WTC11 (cell line): ENCODE results near the gene RARB. TPM values are rescaled to one million over a fixed set of nuclear protein-coding genes. Genes with fewer than 3 reads are reported as not detected.

Source experiments
- ATAC-seq: fragments of 200-7000 bp; cut with Tn5 transposase; 2 replicates; pipeline ENCODE4 v1.10.0; 2021; ENCODE audit warnings: mild to moderate bottlenecking, moderate library complexity
- CTCF ChIA-PET: fragments of 300-600 bp; sonication (Branson Sonifier 250); formaldehyde crosslinking; loops from one replicate; lab custom pipeline; 2021; ENCODE audit warnings: antibody characterized with exemption; lab: Charles Lee
- POLR2A ChIA-PET: fragments of 350-600 bp; sonication (Branson Sonifier 250); formaldehyde crosslinking; loops from one replicate; lab custom pipeline; 2021; ENCODE audit warnings: antibody characterized with exemption; lab: Charles Lee
- DNase-seq: peaks from one replicate; pipeline ENCODE4 v3.0.0; 2021; ENCODE audit warnings: low spot score
- H3K27ac Mint-ChIP-seq: 2 replicates; pipeline ENCODE4 v1.8.0; 2021; ENCODE audit warnings: mixed read lengths
- H3K27me3 Mint-ChIP-seq: 2 replicates; pipeline ENCODE4 v1.8.0; 2021; ENCODE audit warnings: low read depth, mild to moderate bottlenecking, moderate library complexity, mixed read lengths
- H3K36me3 Mint-ChIP-seq: 2 replicates; pipeline ENCODE4 v1.8.0; 2021; ENCODE audit warnings: mixed read lengths
- H3K4me1 Mint-ChIP-seq: 2 replicates; pipeline ENCODE4 v1.8.0; 2022; ENCODE audit warnings: mixed read lengths
- H3K4me3 Mint-ChIP-seq: 2 replicates; pipeline ENCODE4 v1.8.0; 2021; ENCODE audit warnings: mild to moderate bottlenecking, moderate library complexity, mixed read lengths
- H3K9me3 Mint-ChIP-seq: 2 replicates; pipeline ENCODE4 v1.8.0; 2021; ENCODE audit warnings: mixed read lengths
- ATF1 ChIP-seq: sonication (generic); formaldehyde crosslinking; IDR thresholded peaks from 2 replicates; pipeline ENCODE4 v1.8.1; 2023; ENCODE audit warnings: mild to moderate bottlenecking, moderate library complexity, missing genetic modification reagents
- CREB1 ChIP-seq: sonication (generic); formaldehyde crosslinking; IDR thresholded peaks from 2 replicates; pipeline ENCODE4 v1.8.0; 2023; ENCODE audit warnings: mild to moderate bottlenecking, missing genetic modification reagents
- ELF4 ChIP-seq: sonication (generic); formaldehyde crosslinking; IDR thresholded peaks from 2 replicates; pipeline ENCODE4 v1.8.1; 2022; ENCODE audit warnings: low read depth, mild to moderate bottlenecking, moderate library complexity, missing genetic modification reagents
- FOXJ3 ChIP-seq: sonication (generic); formaldehyde crosslinking; IDR thresholded peaks from 2 replicates; pipeline ENCODE4 v1.9.0; 2021; ENCODE audit warnings: missing genetic modification reagents, mild to moderate bottlenecking, borderline replicate concordance
- HMGA2 ChIP-seq: fragments of 250-450 bp; sonication (Bioruptor Pico); IDR thresholded peaks from 2 replicates; pipeline ENCODE4 v1.4.0; 2021; ENCODE audit warnings: mild to moderate bottlenecking, moderate library complexity
- JAZF1 ChIP-seq: fragments of 250-450 bp; sonication (Bioruptor Pico); IDR thresholded peaks from 2 replicates; pipeline ENCODE4 v1.9.0; 2021; ENCODE audit warnings: moderate library complexity, mild to moderate bottlenecking, inconsistent platforms
- MYBL2 ChIP-seq: sonication (generic); formaldehyde crosslinking; IDR thresholded peaks from 2 replicates; pipeline ENCODE4 v1.8.1; 2023; ENCODE audit warnings: mild to moderate bottlenecking, moderate library complexity, missing genetic modification reagents
- PRRX2 ChIP-seq: fragments of 250-450 bp; sonication (Bioruptor Pico); IDR thresholded peaks from 2 replicates; pipeline ENCODE4 v1.8.0; 2021; ENCODE audit warnings: mild to moderate bottlenecking
- SMAD3 ChIP-seq: sonication (generic); formaldehyde crosslinking; IDR thresholded peaks from 2 replicates; pipeline ENCODE4 v1.8.0; 2022; ENCODE audit warnings: missing genetic modification reagents, mild to moderate bottlenecking, borderline replicate concordance
- TP53 ChIP-seq: sonication (generic); formaldehyde crosslinking; IDR thresholded peaks from 2 replicates; pipeline ENCODE4 v1.8.1; 2023; ENCODE audit warnings: mild to moderate bottlenecking, missing genetic modification reagents
- ZNF121 ChIP-seq: sonication (generic); formaldehyde crosslinking; IDR thresholded peaks from 2 replicates; pipeline ENCODE4 v1.8.0; 2023; ENCODE audit warnings: missing genetic modification reagents
- ZNF219 ChIP-seq: sonication (generic); formaldehyde crosslinking; IDR thresholded peaks from 2 replicates; pipeline ENCODE4 v1.8.0; 2023; ENCODE audit warnings: missing genetic modification reagents, mild to moderate bottlenecking, borderline replicate concordance
- ZNF317 ChIP-seq: sonication (generic); formaldehyde crosslinking; IDR thresholded peaks from 2 replicates; pipeline ENCODE4 v1.8.1; 2023; ENCODE audit warnings: low read depth, mild to moderate bottlenecking, moderate library complexity, missing genetic modification reagents, borderline replicate concordance
- total RNA-seq: library from RNA; stranded (reverse); gene quantifications from 3 replicates; pipeline ENCODE4 v1.2.3, GENCODE V29; 2021
- TF ChIP-seq, protein P1 (sequence below): fragments of 250-450 bp; sonication (Bioruptor Pico); IDR thresholded peaks from 2 replicates; pipeline ENCODE4 v1.9.0; 2021; ENCODE audit warnings: mild to moderate bottlenecking
- TF ChIP-seq, protein P2 (sequence below): fragments of 250-450 bp; sonication (Bioruptor Pico); IDR thresholded peaks from 2 replicates; pipeline ENCODE4 v1.8.0; 2021; ENCODE audit warnings: mild to moderate bottlenecking
- TF ChIP-seq, protein P3 (sequence below): sonication (generic); formaldehyde crosslinking; IDR thresholded peaks from 2 replicates; pipeline ENCODE4 v1.8.0; 2023; ENCODE audit warnings: mild to moderate bottlenecking, missing genetic modification reagents
- TF ChIP-seq, protein P4 (sequence below): sonication (generic); formaldehyde crosslinking; IDR thresholded peaks from 2 replicates; pipeline ENCODE4 v1.8.1; 2023; ENCODE audit warnings: mild to moderate bottlenecking, missing genetic modification reagents
- TF ChIP-seq, protein P5 (sequence below): fragments of 200-600 bp; IDR thresholded peaks from 2 replicates; pipeline ENCODE4 v1.8.0; 2022; ENCODE audit warnings: antibody characterized with exemption
- TF ChIP-seq, protein P6 (sequence below): sonication (generic); formaldehyde crosslinking; IDR thresholded peaks from 2 replicates; pipeline ENCODE4 v1.8.1; 2023; ENCODE audit warnings: mild to moderate bottlenecking, missing genetic modification reagents

RARB gene
- total RNA-seq, 1 experiment from 2014 or later = not detected

DNA sequence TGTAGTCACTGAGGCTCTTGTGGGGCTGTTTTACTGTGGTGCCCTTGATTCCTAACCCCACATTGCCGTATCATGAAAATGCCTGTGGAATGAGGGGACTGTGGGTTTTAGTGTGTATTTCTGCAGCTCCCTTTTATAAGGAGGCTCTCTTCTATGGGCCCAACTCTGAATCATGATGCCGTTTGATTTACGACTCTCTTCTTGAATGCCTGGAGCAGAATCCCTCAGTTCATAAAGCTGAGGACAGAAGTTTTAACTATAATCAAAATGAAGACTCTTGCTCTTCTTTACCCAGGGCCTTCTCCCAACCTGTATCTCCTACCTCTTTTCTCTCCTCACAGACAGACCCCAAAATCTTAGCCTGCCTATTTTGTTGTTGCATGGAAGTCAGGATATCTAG, 109.5 kb downstream of the RARB start (continued):
- TF ChIP-seq, protein P1, sequence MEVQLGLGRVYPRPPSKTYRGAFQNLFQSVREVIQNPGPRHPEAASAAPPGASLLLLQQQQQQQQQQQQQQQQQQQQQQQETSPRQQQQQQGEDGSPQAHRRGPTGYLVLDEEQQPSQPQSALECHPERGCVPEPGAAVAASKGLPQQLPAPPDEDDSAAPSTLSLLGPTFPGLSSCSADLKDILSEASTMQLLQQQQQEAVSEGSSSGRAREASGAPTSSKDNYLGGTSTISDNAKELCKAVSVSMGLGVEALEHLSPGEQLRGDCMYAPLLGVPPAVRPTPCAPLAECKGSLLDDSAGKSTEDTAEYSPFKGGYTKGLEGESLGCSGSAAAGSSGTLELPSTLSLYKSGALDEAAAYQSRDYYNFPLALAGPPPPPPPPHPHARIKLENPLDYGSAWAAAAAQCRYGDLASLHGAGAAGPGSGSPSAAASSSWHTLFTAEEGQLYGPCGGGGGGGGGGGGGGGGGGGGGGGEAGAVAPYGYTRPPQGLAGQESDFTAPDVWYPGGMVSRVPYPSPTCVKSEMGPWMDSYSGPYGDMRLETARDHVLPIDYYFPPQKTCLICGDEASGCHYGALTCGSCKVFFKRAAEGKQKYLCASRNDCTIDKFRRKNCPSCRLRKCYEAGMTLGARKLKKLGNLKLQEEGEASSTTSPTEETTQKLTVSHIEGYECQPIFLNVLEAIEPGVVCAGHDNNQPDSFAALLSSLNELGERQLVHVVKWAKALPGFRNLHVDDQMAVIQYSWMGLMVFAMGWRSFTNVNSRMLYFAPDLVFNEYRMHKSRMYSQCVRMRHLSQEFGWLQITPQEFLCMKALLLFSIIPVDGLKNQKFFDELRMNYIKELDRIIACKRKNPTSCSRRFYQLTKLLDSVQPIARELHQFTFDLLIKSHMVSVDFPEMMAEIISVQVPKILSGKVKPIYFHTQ = no peak
- no peak for TF ChIP-seq MYBL2 (CRISPR knock-in tag)
- no peak for TF ChIP-seq FOXJ3 (CRISPR knock-in tag)
- no peak for TF ChIP-seq TP53 (CRISPR knock-in tag)
- TF ChIP-seq ZNF317 (CRISPR knock-in tag) = no peak
- TF ChIP-seq ZNF219 = no peak
- no peak for TF ChIP-seq HMGA2 (CRISPR knock-in tag)
- TF ChIP-seq, protein P2, sequence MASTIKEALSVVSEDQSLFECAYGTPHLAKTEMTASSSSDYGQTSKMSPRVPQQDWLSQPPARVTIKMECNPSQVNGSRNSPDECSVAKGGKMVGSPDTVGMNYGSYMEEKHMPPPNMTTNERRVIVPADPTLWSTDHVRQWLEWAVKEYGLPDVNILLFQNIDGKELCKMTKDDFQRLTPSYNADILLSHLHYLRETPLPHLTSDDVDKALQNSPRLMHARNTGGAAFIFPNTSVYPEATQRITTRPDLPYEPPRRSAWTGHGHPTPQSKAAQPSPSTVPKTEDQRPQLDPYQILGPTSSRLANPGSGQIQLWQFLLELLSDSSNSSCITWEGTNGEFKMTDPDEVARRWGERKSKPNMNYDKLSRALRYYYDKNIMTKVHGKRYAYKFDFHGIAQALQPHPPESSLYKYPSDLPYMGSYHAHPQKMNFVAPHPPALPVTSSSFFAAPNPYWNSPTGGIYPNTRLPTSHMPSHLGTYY (CRISPR knock-in tag) = no peak

DNA sequence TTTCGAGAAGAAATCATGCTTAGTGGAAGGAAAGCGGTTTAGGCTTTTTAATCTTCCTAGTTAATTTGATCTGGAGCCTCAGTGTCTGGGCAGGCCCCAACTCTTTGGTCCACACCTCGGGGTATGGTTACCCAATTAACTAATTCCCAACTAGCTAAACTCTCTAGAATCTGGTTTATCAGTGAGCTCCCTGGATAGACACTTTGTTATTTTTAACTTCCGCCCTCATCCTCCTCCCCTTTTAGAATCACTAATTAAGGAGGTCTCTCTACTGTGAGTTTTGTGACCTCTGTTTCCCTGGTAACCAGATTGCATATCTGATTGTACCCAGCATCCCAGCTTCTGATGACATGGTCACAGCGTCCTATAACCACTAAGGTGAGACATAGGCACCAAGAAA, 112.2 kb downstream of the RARB start:
- ATAC-seq = no peak
- no peak overlapping the region for H3K4me3 Mint-ChIP-seq
- no peaks in the 10 kb centered on the region for H3K27me3 Mint-ChIP-seq
- H3K4me1 Mint-ChIP-seq = no peaks in the 10 kb centered on the region
- POLR2A ChIA-PET = no interaction called here
- DNase-seq = no peak
- no peaks in the 10 kb centered on the region for H3K9me3 Mint-ChIP-seq
- CTCF ChIA-PET = interaction anchor here (1.7 kb wide), 1 partner anchor 7 kb away, joined by 5 read pairs; no protein-coding TSS in a partner anchor
- H3K36me3 Mint-ChIP-seq = no peaks in the 10 kb centered on the region
- H3K27ac Mint-ChIP-seq = no peak overlapping the region
- TF ChIP-seq ATF1 (CRISPR knock-in tag) (no peak), SMAD3 (no peak), JAZF1 (CRISPR knock-in tag) (no peak), PRRX2 (CRISPR knock-in tag) (no peak), TP53 (CRISPR knock-in tag) (no peak), ELF4 (CRISPR knock-in tag) (no peak), CREB1 (CRISPR knock-in tag) (no peak), ZNF121 (CRISPR knock-in tag) (no peak)
- TF ChIP-seq, protein P3, sequence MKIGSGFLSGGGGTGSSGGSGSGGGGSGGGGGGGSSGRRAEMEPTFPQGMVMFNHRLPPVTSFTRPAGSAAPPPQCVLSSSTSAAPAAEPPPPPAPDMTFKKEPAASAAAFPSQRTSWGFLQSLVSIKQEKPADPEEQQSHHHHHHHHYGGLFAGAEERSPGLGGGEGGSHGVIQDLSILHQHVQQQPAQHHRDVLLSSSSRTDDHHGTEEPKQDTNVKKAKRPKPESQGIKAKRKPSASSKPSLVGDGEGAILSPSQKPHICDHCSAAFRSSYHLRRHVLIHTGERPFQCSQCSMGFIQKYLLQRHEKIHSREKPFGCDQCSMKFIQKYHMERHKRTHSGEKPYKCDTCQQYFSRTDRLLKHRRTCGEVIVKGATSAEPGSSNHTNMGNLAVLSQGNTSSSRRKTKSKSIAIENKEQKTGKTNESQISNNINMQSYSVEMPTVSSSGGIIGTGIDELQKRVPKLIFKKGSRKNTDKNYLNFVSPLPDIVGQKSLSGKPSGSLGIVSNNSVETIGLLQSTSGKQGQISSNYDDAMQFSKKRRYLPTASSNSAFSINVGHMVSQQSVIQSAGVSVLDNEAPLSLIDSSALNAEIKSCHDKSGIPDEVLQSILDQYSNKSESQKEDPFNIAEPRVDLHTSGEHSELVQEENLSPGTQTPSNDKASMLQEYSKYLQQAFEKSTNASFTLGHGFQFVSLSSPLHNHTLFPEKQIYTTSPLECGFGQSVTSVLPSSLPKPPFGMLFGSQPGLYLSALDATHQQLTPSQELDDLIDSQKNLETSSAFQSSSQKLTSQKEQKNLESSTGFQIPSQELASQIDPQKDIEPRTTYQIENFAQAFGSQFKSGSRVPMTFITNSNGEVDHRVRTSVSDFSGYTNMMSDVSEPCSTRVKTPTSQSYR (CRISPR knock-in tag) = no peak
- TF ChIP-seq, protein P4, sequence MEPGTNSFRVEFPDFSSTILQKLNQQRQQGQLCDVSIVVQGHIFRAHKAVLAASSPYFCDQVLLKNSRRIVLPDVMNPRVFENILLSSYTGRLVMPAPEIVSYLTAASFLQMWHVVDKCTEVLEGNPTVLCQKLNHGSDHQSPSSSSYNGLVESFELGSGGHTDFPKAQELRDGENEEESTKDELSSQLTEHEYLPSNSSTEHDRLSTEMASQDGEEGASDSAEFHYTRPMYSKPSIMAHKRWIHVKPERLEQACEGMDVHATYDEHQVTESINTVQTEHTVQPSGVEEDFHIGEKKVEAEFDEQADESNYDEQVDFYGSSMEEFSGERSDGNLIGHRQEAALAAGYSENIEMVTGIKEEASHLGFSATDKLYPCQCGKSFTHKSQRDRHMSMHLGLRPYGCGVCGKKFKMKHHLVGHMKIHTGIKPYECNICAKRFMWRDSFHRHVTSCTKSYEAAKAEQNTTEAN (CRISPR knock-in tag) = no peak
- TF ChIP-seq, protein P5, sequence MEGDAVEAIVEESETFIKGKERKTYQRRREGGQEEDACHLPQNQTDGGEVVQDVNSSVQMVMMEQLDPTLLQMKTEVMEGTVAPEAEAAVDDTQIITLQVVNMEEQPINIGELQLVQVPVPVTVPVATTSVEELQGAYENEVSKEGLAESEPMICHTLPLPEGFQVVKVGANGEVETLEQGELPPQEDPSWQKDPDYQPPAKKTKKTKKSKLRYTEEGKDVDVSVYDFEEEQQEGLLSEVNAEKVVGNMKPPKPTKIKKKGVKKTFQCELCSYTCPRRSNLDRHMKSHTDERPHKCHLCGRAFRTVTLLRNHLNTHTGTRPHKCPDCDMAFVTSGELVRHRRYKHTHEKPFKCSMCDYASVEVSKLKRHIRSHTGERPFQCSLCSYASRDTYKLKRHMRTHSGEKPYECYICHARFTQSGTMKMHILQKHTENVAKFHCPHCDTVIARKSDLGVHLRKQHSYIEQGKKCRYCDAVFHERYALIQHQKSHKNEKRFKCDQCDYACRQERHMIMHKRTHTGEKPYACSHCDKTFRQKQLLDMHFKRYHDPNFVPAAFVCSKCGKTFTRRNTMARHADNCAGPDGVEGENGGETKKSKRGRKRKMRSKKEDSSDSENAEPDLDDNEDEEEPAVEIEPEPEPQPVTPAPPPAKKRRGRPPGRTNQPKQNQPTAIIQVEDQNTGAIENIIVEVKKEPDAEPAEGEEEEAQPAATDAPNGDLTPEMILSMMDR = no peak
- TF ChIP-seq, protein P1 = no peak
- TF ChIP-seq, protein P6, sequence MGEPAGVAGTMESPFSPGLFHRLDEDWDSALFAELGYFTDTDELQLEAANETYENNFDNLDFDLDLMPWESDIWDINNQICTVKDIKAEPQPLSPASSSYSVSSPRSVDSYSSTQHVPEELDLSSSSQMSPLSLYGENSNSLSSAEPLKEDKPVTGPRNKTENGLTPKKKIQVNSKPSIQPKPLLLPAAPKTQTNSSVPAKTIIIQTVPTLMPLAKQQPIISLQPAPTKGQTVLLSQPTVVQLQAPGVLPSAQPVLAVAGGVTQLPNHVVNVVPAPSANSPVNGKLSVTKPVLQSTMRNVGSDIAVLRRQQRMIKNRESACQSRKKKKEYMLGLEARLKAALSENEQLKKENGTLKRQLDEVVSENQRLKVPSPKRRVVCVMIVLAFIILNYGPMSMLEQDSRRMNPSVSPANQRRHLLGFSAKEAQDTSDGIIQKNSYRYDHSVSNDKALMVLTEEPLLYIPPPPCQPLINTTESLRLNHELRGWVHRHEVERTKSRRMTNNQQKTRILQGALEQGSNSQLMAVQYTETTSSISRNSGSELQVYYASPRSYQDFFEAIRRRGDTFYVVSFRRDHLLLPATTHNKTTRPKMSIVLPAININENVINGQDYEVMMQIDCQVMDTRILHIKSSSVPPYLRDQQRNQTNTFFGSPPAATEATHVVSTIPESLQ (CRISPR knock-in tag) = no peak
